A549 (cell line): Measurements from ENCODE around the gene MAPK4. TPM values are rescaled to one million over a fixed set of nuclear protein-coding genes. Genes with fewer than 3 reads are reported as not detected.

Experiments used
- ATAC-seq, 2 experiments: fragments of 200-7000 bp in 1 of 2; fragments of >200 bp in 1 of 2; cut with Nextera tagmentation in 1 of 2; cut with Tn5 transposase in 1 of 2; 3 replicates each; pipeline versions ENCODE4 v1.8.0 to v1.9.1; 2018 to 2020; ENCODE audit warnings: mild to moderate bottlenecking in 1 of 2, moderate library complexity in 1 of 2
- CTCF ChIA-PET: fragments of 300-600 bp; sonication (Branson Sonifier 250); formaldehyde crosslinking; extraction: SDS; loops from one replicate; lab custom pipeline; 2021; ENCODE audit warnings: antibody characterized with exemption, inconsistent platforms; lab: Yijun Ruan, JAX
- POLR2A ChIA-PET: fragments of 350-600 bp; formaldehyde crosslinking; extraction: SDS; loops from one replicate; lab custom pipeline; 2021; ENCODE audit warnings: antibody characterized with exemption, inconsistent platforms; lab: Yijun Ruan, JAX
- DNase-seq, 2 experiments: peaks; one replicate each; pipeline versions ENCODE4 v3.0.0 to v3.0.0-alpha.2; 2011 to 2016; ENCODE audit warnings: low read depth in 1 of 2, low spot score in 1 of 2
- FAIRE-seq: peaks from 2 replicates; lab custom pipeline; 2011; peaks lifted over from hg19 to GRCh38; lab: Jason Lieb, UNC
- H3K27ac ChIP-seq, 2 experiments: fragments of >200 bp; sonication (Bioruptor Twin); formaldehyde crosslinking; 3 replicates each; pipeline ENCODE4 v1.5.1; 2016 to 2017
- H3K4me1 ChIP-seq: fragments of >200 bp; sonication (Bioruptor Twin); formaldehyde crosslinking; 3 replicates; pipeline ENCODE4 v1.6.1; 2016
- H3K4me2 ChIP-seq: fragments of >200 bp; sonication (Bioruptor Twin); formaldehyde crosslinking; 3 replicates; pipeline ENCODE4 v1.6.1; 2016
- H3K4me3 ChIP-seq: fragments of >200 bp; sonication (Bioruptor Twin); formaldehyde crosslinking; 3 replicates; pipeline ENCODE4 v1.5.1; 2016
- H3K9me3 ChIP-seq: fragments of >200 bp; sonication (Bioruptor Twin); formaldehyde crosslinking; 3 replicates; pipeline ENCODE4 v1.6.1; 2016
- BHLHE40 ChIP-seq: IDR thresholded peaks from 2 replicates; pipeline ENCODE4 v1.6.1; 2012; ENCODE audit warnings: low read depth, low read length, inconsistent platforms
- CBX2 ChIP-seq: fragments of 200-600 bp; sonication (generic); IDR thresholded peaks from 2 replicates; pipeline ENCODE4 v1.6.1; 2016; ENCODE audit warnings: low read depth, mild to moderate bottlenecking, borderline replicate concordance
- CHD2 ChIP-seq: fragments of 150-350 bp; IDR thresholded peaks from 2 replicates; pipeline ENCODE4 v1.6.1; 2014; ENCODE audit warnings: low read length; ENCODE audit not compliant: partially characterized antibody
- EP300 ChIP-seq, 2 experiments: fragments of >200 bp; sonication (Bioruptor Twin); formaldehyde crosslinking; IDR thresholded peaks; 2 replicates in 1 of 2; 3 replicates in 1 of 2; pipeline ENCODE4 v1.6.1; 2016 to 2017
- ESRRA ChIP-seq: fragments of 150-350 bp; IDR thresholded peaks from 2 replicates; pipeline ENCODE4 v1.6.1; 2014; ENCODE audit warnings: mild to moderate bottlenecking, low read length, borderline replicate concordance
- FOSL2 ChIP-seq, 2 experiments: fragments of 450-650 bp in 1 of 2; fragments of >200 bp in 1 of 2; sonication (Bioruptor Twin) in 1 of 2; formaldehyde crosslinking; IDR thresholded peaks; 2 replicates each; pipeline versions ENCODE4 v1.5.0 to v1.6.1; 2016 to 2020; ENCODE audit warnings: mild to moderate bottlenecking in 1 of 2, moderate library complexity in 1 of 2
- HEYL ChIP-seq: fragments of 250-450 bp; sonication (Bioruptor Pico); IDR thresholded peaks from 2 replicates; pipeline ENCODE4 v1.8.0; 2021; ENCODE audit warnings: mild to moderate bottlenecking, moderate library complexity
- HOXA7 ChIP-seq: fragments of 250-450 bp; sonication (Bioruptor Pico); IDR thresholded peaks from 2 replicates; pipeline ENCODE4 v1.5.0; 2020; ENCODE audit warnings: mild to moderate bottlenecking, moderate library complexity
- HOXB5 ChIP-seq: fragments of 250-450 bp; sonication (Bioruptor Pico); IDR thresholded peaks from 2 replicates; pipeline ENCODE4 v1.5.0; 2020; ENCODE audit warnings: mild to moderate bottlenecking, moderate library complexity
- JUN ChIP-seq, 2 experiments: fragments of >200 bp; sonication (Bioruptor Twin); formaldehyde crosslinking; IDR thresholded peaks; 2 replicates in 1 of 2; 3 replicates in 1 of 2; pipeline ENCODE4 v1.6.1; 2016 to 2017
- JUNB ChIP-seq: fragments of >200 bp; sonication (Bioruptor Twin); formaldehyde crosslinking; IDR thresholded peaks from 2 replicates; pipeline ENCODE4 v1.6.1; 2016
- KDM1A ChIP-seq: fragments of 200-600 bp; sonication (generic); IDR thresholded peaks from 2 replicates; pipeline ENCODE4 v1.6.1; 2016; ENCODE audit warnings: low read depth, mild to moderate bottlenecking
- NPAS2 ChIP-seq: fragments of 250-450 bp; sonication (Bioruptor Pico); IDR thresholded peaks from 2 replicates; pipeline ENCODE4 v1.8.0; 2022; ENCODE audit warnings: mild to moderate bottlenecking, moderate library complexity, borderline replicate concordance
- POLR2AphosphoS2 ChIP-seq: conservative IDR thresholded peaks from 2 replicates; pipeline ENCODE4 v1.6.1; 2012; ENCODE audit warnings: low read length, improper control_type of control experiment, inconsistent platforms
- RARB ChIP-seq: fragments of 250-450 bp; sonication (Bioruptor Pico); IDR thresholded peaks from 2 replicates; pipeline ENCODE4 v1.8.0; 2021; ENCODE audit warnings: mild to moderate bottlenecking, moderate library complexity
- TFCP2L1 ChIP-seq: fragments of 250-450 bp; sonication (Bioruptor Pico); IDR thresholded peaks from 2 replicates; pipeline ENCODE4 v1.5.0; 2021; ENCODE audit warnings: mild to moderate bottlenecking
- ZFP36 ChIP-seq: fragments of 450-650 bp; IDR thresholded peaks from 2 replicates; pipeline ENCODE4 v1.6.1; 2014; ENCODE audit warnings: borderline replicate concordance; ENCODE audit not compliant: partially characterized antibody
- ZSCAN20 ChIP-seq: fragments of 250-450 bp; sonication (Bioruptor Pico); IDR thresholded peaks from 2 replicates; pipeline ENCODE4 v1.8.0; 2022; ENCODE audit warnings: mild to moderate bottlenecking, moderate library complexity
- WGBS: methylation state at CpG from one replicate; pipeline ENCODE4 v1.1.6; 2017; ENCODE audit errors: missing lambda C conversion rate; 5-methylcytosine and 5-hydroxymethylcytosine counted together
- polyA plus RNA-seq, 4 experiments: library from polyadenylated mRNA; depleted of rRNA in 3 of 4; stranded (reverse); fragments of >200 nt; fragmentation: RNase III in 1 of 4; extraction: RNeasy Plus Mini Kit Qiagen cat#74134 plus additional on column Dnase treatment in 1 of 4; gene quantifications; 2 replicates in 3 of 4; 3 replicates in 1 of 4; pipeline ENCODE4 v1.2.3, GENCODE V29; 2011 to 2017
- TF ChIP-seq, protein P1 (sequence below): IDR thresholded peaks from 2 replicates; pipeline ENCODE4 v1.6.1; 2012
- TF ChIP-seq, protein P2 (sequence below): IDR thresholded peaks from 2 replicates; pipeline ENCODE4 v1.6.1; 2012; ENCODE audit warnings: low read depth, borderline replicate concordance
- TF ChIP-seq, protein P3 (sequence below): fragments of 250-450 bp; sonication (Bioruptor Pico); IDR thresholded peaks from 2 replicates; pipeline ENCODE4 v1.5.0; 2020; ENCODE audit warnings: low read depth, mild to moderate bottlenecking, moderate library complexity
- TF ChIP-seq, protein P4 (sequence below): fragments of 200-600 bp; sonication (generic); IDR thresholded peaks from 2 replicates; pipeline ENCODE4 v1.6.1; 2016; ENCODE audit warnings: antibody characterized with exemption, mild to moderate bottlenecking, moderate library complexity
- TF ChIP-seq, protein P5 (sequence below): fragments of >200 bp; sonication (Bioruptor Twin); formaldehyde crosslinking; IDR thresholded peaks from 3 replicates; pipeline ENCODE4 v1.6.1; 2016

The MAPK4 gene
- polyA plus RNA-seq, 2 of the 4 experiments (the other 2 are of a cell fraction): 0.01 TPM; not detected in 1

DNA sequence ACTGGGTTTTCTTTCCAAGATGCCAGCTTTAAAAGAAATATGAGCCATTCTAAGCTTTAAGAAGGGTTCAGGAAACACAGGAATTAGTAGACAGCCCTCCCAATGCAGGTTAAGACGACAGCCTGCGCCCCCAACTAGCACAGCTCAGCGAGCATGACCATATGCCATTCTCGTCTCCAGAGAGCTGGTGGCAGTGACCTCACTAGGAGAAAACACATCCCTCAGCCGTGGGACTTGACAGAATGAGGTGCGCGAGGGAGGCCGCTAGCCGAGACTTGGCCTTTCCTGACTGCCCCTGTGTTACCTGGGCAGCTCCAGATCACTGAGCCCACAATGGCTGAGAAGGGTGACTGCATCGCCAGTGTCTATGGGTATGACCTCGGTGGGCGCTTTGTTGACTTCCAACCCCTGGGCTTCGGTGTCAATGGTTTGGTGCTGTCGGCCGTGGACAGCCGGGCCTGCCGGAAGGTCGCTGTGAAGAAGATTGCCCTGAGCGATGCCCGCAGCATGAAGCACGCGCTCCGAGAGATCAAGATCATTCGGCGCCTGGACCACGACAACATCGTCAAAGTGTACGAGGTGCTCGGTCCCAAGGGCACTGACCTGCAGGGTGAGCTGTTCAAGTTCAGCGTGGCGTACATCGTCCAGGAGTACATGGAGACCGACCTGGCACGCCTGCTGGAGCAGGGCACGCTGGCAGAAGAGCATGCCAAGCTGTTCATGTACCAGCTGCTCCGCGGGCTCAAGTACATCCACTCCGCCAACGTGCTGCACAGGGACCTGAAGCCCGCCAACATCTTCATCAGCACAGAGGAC lies 103.9 kb downstream of the MAPK4 start:
- ATAC-seq: no peak

DNA sequence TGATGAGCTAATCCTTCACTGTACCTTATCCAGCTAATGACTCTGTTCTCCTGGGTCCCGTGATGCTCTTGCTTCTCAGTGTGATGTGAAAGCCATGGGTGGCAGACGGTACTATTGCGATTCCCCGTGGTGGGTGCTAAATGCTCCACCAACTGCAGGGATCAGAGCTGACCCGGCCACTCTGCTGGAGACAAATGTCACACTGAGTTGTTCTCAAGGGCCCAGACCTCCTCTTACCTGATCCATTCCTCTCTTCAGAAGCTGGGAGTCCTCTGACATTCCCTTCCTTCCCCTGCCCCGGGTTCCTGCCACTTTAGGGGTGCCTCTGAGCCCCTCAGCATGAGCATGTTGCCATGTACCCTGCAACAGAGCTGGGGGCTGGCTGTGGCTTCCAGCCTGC lies 105.1 kb downstream of the MAPK4 start:
- ATAC-seq: no peak
- no peak for DNase-seq
- H3K4me3 ChIP-seq: no peak overlapping the region
- no peak for FAIRE-seq
- POLR2A ChIA-PET: no interaction called here
- no peaks in the 10 kb centered on the region for H3K4me1 ChIP-seq
- 0 out of 3 replicates have a peak, but pooled peaks cover 5% of the 10 kb centered on the region for H3K9me3 ChIP-seq
- no peak for TF ChIP-seq ZSCAN20
- no peak for TF ChIP-seq NPAS2
- TF ChIP-seq CHD2: no peak
- no peak for TF ChIP-seq HEYL (CRISPR knock-in tag)
- TF ChIP-seq JUNB: no peak
- TF ChIP-seq, protein P1, sequence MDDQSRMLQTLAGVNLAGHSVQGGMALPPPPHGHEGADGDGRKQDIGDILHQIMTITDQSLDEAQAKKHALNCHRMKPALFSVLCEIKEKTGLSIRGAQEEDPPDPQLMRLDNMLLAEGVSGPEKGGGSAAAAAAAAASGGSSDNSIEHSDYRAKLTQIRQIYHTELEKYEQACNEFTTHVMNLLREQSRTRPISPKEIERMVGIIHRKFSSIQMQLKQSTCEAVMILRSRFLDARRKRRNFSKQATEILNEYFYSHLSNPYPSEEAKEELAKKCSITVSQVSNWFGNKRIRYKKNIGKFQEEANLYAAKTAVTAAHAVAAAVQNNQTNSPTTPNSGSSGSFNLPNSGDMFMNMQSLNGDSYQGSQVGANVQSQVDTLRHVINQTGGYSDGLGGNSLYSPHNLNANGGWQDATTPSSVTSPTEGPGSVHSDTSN: no peak
- TF ChIP-seq HOXB5 (CRISPR knock-in tag): no peak
- TF ChIP-seq EP300 (IDR thresholded peaks at IDR 0.05): no peak
- TF ChIP-seq CBX2: no peak
- TF ChIP-seq RARB (CRISPR knock-in tag): no peak
- TF ChIP-seq, protein P2, sequence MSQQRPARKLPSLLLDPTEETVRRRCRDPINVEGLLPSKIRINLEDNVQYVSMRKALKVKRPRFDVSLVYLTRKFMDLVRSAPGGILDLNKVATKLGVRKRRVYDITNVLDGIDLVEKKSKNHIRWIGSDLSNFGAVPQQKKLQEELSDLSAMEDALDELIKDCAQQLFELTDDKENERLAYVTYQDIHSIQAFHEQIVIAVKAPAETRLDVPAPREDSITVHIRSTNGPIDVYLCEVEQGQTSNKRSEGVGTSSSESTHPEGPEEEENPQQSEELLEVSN: no peak
- no peak for TF ChIP-seq FOSL2 (IDR thresholded peaks at IDR 0.05)
- TF ChIP-seq FOSL2 (CRISPR knock-in tag; IDR thresholded peaks at IDR 0.05): no peak
- 0% methylated on average over 6 of the region's 6 CpGs for WGBS
- CTCF ChIA-PET: interaction anchor here (1.1 to 1.3 kb wide), 2 partner anchors 9 to 14 kb away, joined by 3 read pairs; no protein-coding TSS in a partner anchor
- H3K27ac ChIP-seq: no peak overlapping the region
- no peak overlapping the region for H3K4me2 ChIP-seq

More for the DNA sequence above, 103.9 kb downstream of the MAPK4 start:
- CTCF ChIA-PET: interaction anchor here (1.3 kb wide), 1 partner anchor 15 kb away, joined by 3 read pairs; no protein-coding TSS in a partner anchor
- H3K4me1 ChIP-seq: no peaks in the 10 kb centered on the region
- no peak for FAIRE-seq
- H3K4me2 ChIP-seq: no peak overlapping the region
- WGBS: 6% methylated on average over 10 of the region's 40 CpGs
- POLR2A ChIA-PET: no interaction called here
- no peak overlapping the region for H3K27ac ChIP-seq
- no peak for DNase-seq
- H3K9me3 ChIP-seq: 0 out of 3 replicates have a peak, but pooled peaks cover 5% of the 10 kb centered on the region
- no peak overlapping the region for H3K4me3 ChIP-seq
- TF ChIP-seq HOXA7 (CRISPR knock-in tag) (no peak), TFCP2L1 (CRISPR knock-in tag) (no peak), POLR2AphosphoS2 (no peak), ESRRA (no peak), BHLHE40 (no peak), HEYL (CRISPR knock-in tag) (no peak), KDM1A (no peak), JUN (IDR thresholded peaks at IDR 0.05) (no peak), ZFP36 (no peak), JUNB (no peak)
- TF ChIP-seq, protein P3, sequence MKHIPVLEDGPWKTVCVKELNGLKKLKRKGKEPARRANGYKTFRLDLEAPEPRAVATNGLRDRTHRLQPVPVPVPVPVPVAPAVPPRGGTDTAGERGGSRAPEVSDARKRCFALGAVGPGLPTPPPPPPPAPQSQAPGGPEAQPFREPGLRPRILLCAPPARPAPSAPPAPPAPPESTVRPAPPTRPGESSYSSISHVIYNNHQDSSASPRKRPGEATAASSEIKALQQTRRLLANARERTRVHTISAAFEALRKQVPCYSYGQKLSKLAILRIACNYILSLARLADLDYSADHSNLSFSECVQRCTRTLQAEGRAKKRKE: no peak
- TF ChIP-seq, protein P4, sequence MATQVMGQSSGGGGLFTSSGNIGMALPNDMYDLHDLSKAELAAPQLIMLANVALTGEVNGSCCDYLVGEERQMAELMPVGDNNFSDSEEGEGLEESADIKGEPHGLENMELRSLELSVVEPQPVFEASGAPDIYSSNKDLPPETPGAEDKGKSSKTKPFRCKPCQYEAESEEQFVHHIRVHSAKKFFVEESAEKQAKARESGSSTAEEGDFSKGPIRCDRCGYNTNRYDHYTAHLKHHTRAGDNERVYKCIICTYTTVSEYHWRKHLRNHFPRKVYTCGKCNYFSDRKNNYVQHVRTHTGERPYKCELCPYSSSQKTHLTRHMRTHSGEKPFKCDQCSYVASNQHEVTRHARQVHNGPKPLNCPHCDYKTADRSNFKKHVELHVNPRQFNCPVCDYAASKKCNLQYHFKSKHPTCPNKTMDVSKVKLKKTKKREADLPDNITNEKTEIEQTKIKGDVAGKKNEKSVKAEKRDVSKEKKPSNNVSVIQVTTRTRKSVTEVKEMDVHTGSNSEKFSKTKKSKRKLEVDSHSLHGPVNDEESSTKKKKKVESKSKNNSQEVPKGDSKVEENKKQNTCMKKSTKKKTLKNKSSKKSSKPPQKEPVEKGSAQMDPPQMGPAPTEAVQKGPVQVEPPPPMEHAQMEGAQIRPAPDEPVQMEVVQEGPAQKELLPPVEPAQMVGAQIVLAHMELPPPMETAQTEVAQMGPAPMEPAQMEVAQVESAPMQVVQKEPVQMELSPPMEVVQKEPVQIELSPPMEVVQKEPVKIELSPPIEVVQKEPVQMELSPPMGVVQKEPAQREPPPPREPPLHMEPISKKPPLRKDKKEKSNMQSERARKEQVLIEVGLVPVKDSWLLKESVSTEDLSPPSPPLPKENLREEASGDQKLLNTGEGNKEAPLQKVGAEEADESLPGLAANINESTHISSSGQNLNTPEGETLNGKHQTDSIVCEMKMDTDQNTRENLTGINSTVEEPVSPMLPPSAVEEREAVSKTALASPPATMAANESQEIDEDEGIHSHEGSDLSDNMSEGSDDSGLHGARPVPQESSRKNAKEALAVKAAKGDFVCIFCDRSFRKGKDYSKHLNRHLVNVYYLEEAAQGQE: no peak
- TF ChIP-seq, protein P5, sequence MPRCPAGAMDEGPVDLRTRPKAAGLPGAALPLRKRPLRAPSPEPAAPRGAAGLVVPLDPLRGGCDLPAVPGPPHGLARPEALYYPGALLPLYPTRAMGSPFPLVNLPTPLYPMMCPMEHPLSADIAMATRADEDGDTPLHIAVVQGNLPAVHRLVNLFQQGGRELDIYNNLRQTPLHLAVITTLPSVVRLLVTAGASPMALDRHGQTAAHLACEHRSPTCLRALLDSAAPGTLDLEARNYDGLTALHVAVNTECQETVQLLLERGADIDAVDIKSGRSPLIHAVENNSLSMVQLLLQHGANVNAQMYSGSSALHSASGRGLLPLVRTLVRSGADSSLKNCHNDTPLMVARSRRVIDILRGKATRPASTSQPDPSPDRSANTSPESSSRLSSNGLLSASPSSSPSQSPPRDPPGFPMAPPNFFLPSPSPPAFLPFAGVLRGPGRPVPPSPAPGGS: no peak
